ENCODE measurements around the gene ASB18. TPM values are rescaled to one million over a fixed set of nuclear protein-coding genes. Genes with fewer than 3 reads are reported as not detected.

ASB18 gene
- polyA plus RNA-seq, 1 donor (not counting 4 experiments of a cell fraction or from before 2014, with no cell fraction given), result not detected

- Histone ChIP-seq H3K9me3 (ENCODE audit: control insufficient read depth, low read depth, low read length) (no peaks in the 10 kb centered on the region), H2AFZ (ENCODE audit: control insufficient read depth, low read length) (no peak overlapping the region), H3K4me1 (ENCODE audit: control insufficient read depth, extremely low read depth, insufficient read depth, low read length) (no peaks in the 10 kb centered on the region), H3K79me2 (ENCODE audit: control insufficient read depth, insufficient read depth, low read length) (no peaks in the 10 kb centered on the region), H3K4me2 (ENCODE audit: control insufficient read depth, extremely low read depth, insufficient read depth, low read depth, low read length) (no peak overlapping the region), H4K20me1 (ENCODE audit: control insufficient read depth, extremely low read depth, insufficient read depth, low read length) (no peaks in the 10 kb centered on the region), H3K27me3 (ENCODE audit: control insufficient read depth, extremely low read depth, insufficient read depth, low read length) (peaks cover 15% of the 10 kb centered on the region), H3K27ac (ENCODE audit: control insufficient read depth, insufficient read depth, low read length) (no peak overlapping the region), H3K4me3 (ENCODE audit: control insufficient read depth in 2 of 3, extremely low read depth in 1 of 3, insufficient read depth in 2 of 3, low read depth in 1 of 3, low read length in 3 of 3) (no peak overlapping the region), H3K9me1 (ENCODE audit: control insufficient read depth, extremely low read depth, insufficient read depth, low read length) (no peaks in the 10 kb centered on the region), H3K36me3 (ENCODE audit: control insufficient read depth in 2 of 2, extremely low read depth in 1 of 2, insufficient read depth in 2 of 2, low read length in 2 of 2) (no peaks in the 10 kb centered on the region), H3K9ac (ENCODE audit: control insufficient read depth, extremely low read depth, insufficient read depth, low read length) (no peak overlapping the region)
- dilution Hi-C loops (cut with MboI; ENCODE audit: extremely low pct_ligation_motif_present, low sequenced_read_pairs), result no loop called here
- no peak for TF ChIP-seq CTCF (optimal IDR thresholded peaks at IDR 0.05 in 1 of 3, IDR thresholded peaks at IDR 0.05 in 1 of 3, conservative IDR thresholded peaks at IDR 0.05 in 1 of 3; ENCODE audit: extremely low read depth in 1 of 3, insufficient read depth in 2 of 3, low read length in 3 of 3)
- DNase-seq (ENCODE audit: low read depth, low spot score) (no peak), FAIRE-seq (no peak)
Measured at GRCh38 chr2:236265675-236266074, 1.5 kb upstream of the ASB18 start.

DNA sequence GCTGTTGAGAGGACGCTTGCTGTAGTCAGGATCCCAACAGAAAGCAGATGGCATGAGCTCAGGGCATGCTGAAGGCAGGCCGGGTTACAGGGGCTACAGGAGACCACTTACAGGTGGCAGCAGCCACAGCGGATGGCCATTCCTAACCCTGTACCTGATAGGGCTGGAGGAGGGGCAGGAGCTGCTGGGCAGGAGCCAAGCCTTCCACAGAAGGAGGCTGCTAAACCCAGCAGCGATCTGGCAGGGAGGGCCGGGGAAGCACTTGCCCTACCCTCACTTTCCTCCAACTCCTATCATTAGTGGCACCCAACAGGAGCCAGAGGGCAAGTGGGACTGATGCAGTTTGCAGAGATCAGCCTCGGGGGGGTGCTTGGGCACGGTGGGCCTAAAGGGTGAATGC is 2.0 kb downstream of the ASB18 start:
- Histone ChIP-seq H4K20me1 (ENCODE audit: control insufficient read depth, extremely low read depth, insufficient read depth, low read length) (no peaks in the 10 kb centered on the region), H3K4me1 (ENCODE audit: control insufficient read depth, extremely low read depth, insufficient read depth, low read length) (no peaks in the 10 kb centered on the region), H3K36me3 (ENCODE audit: control insufficient read depth in 2 of 2, extremely low read depth in 1 of 2, insufficient read depth in 2 of 2, low read length in 2 of 2) (no peaks in the 10 kb centered on the region), H3K27me3 (ENCODE audit: control insufficient read depth, extremely low read depth, insufficient read depth, low read length) (peaks cover 23% of the 10 kb centered on the region), H3K9me1 (ENCODE audit: control insufficient read depth, extremely low read depth, insufficient read depth, low read length) (no peaks in the 10 kb centered on the region), H3K9ac (ENCODE audit: control insufficient read depth, extremely low read depth, insufficient read depth, low read length) (no peak overlapping the region), H3K4me2 (ENCODE audit: control insufficient read depth, extremely low read depth, insufficient read depth, low read depth, low read length) (no peak overlapping the region), H3K9me3 (ENCODE audit: control insufficient read depth, low read depth, low read length) (no peaks in the 10 kb centered on the region), H3K27ac (ENCODE audit: control insufficient read depth, insufficient read depth, low read length) (no peak overlapping the region), H3K4me3 (ENCODE audit: control insufficient read depth in 2 of 3, extremely low read depth in 1 of 3, insufficient read depth in 2 of 3, low read depth in 1 of 3, low read length in 3 of 3) (no peak overlapping the region), H2AFZ (ENCODE audit: control insufficient read depth, low read length) (no peak overlapping the region), H3K79me2 (ENCODE audit: control insufficient read depth, insufficient read depth, low read length) (no peaks in the 10 kb centered on the region)
- DNase-seq (ENCODE audit: low read depth, low spot score) (no peak), FAIRE-seq (no peak)
- dilution Hi-C loops (cut with MboI; ENCODE audit: extremely low pct_ligation_motif_present, low sequenced_read_pairs), result no loop called here
- no peak for TF ChIP-seq CTCF (optimal IDR thresholded peaks at IDR 0.05 in 1 of 3, IDR thresholded peaks at IDR 0.05 in 1 of 3, conservative IDR thresholded peaks at IDR 0.05 in 1 of 3; ENCODE audit: extremely low read depth in 1 of 3, insufficient read depth in 2 of 3, low read length in 3 of 3)
- no peak for TF ChIP-seq EZH2 (IDR thresholded peaks at IDR 0.05; ENCODE audit: low read length)

Measured in keratinocyte (primary cell).